Gastroesophageal sphincter (tissue), 4 donors: ENCODE results near the gene OPCML. TPM values are rescaled to one million over a fixed set of nuclear protein-coding genes. Genes with fewer than 3 reads are reported as not detected.

ENCODE experiments used
- ATAC-seq: fragments of 150-250 bp; one replicate; pipeline ENCODE4 v1.9.1; 2016; ENCODE audit warnings: mild to moderate bottlenecking, moderate library complexity
- H3K27ac ChIP-seq, 4 donors: fragments of 200-600 bp; sonication (generic) in 3 of 4; 1 replicate in 3 of 4; 2 replicates in 1 of 4; pipeline ENCODE4 v1.5.1; 2016 to 2019
- H3K27me3 ChIP-seq: fragments of 200-600 bp; sonication (generic); one replicate; pipeline ENCODE4 v1.5.1; 2019
- H3K36me3 ChIP-seq, 2 donors: fragments of 200-600 bp; sonication (generic); one replicate each; pipeline ENCODE4 v1.5.1; 2019; ENCODE audit warnings: control low read depth in 1 of 2
- H3K4me1 ChIP-seq, 3 donors: fragments of 200-600 bp; sonication (generic); 1 replicate in 2 of 3; 2 replicates in 1 of 3; pipeline ENCODE4 v1.5.1; 2016 to 2019; ENCODE audit warnings: control low read depth in 2 of 3
- H3K4me3 ChIP-seq, 2 donors: fragments of 200-600 bp; sonication (generic); one replicate each; pipeline ENCODE4 v1.5.1; 2019; ENCODE audit warnings: mild to moderate bottlenecking in 1 of 2, moderate library complexity in 1 of 2
- H3K9me3 ChIP-seq, 3 donors: fragments of 200-600 bp; sonication (generic); one replicate each; pipeline ENCODE4 v1.5.1; 2017 to 2019; ENCODE audit warnings: control low read depth in 2 of 3
- CTCF ChIP-seq, 4 experiments: fragments of 200-600 bp in 2 of 4; fragments of 450-650 bp in 2 of 4; sonication (generic) in 1 of 4; IDR thresholded peaks; one replicate each; pipeline ENCODE4 v1.5.1; 2017 to 2019; ENCODE audit warnings: antibody characterized with exemption in 4 of 4, mild to moderate bottlenecking in 2 of 4, moderate library complexity in 2 of 4
- EP300 ChIP-seq: sonication (generic); formaldehyde crosslinking; IDR thresholded peaks from one replicate; pipeline ENCODE4 v1.6.1; 2017; ENCODE audit warnings: antibody characterized with exemption, mild to moderate bottlenecking
- POLR2A ChIP-seq, 2 donors: fragments of 450-650 bp; IDR thresholded peaks; one replicate each; pipeline ENCODE4 v1.6.1; 2017; ENCODE audit warnings: antibody characterized with exemption in 2 of 2, mild to moderate bottlenecking in 2 of 2, moderate library complexity in 1 of 2
- POLR2AphosphoS5 ChIP-seq: sonication (generic); formaldehyde crosslinking; IDR thresholded peaks from one replicate; pipeline ENCODE4 v1.6.1; 2017; ENCODE audit warnings: antibody characterized with exemption
- WGBS, 2 donors: methylation state at CpG; one replicate each; pipeline ENCODE4 v1.1.5; 2018; ENCODE audit warnings: low coverage in 1 of 2; 5-methylcytosine and 5-hydroxymethylcytosine counted together
- total RNA-seq, 4 donors: library from RNA; depleted of rRNA; stranded (reverse); fragments of >200 nt; gene quantifications; one replicate each; pipeline ENCODE4 v1.1.0, GENCODE V29; 2016

Gene OPCML
- total RNA-seq, 4 donors from 2014 or later: 0.13 to 0.93 (median 0.33) TPM

GRCh38 chr11:133361689-133361994 lies 170.7 kb downstream of the OPCML start:
- no peak overlapping the region for H3K27ac ChIP-seq
- TF ChIP-seq POLR2AphosphoS5 (no peak), POLR2A (IDR thresholded peaks at IDR 0.05) (no peak), EP300 (no peak), CTCF (IDR thresholded peaks at IDR 0.05) (no peak)
- ATAC-seq: no peak
- no peaks in the 10 kb centered on the region for H3K27me3 ChIP-seq
- no peak overlapping the region for H3K4me3 ChIP-seq
- H3K9me3 ChIP-seq: no peaks in the 10 kb centered on the region
- no peaks in the 10 kb centered on the region for H3K4me1 ChIP-seq
- H3K36me3 ChIP-seq: no peaks in the 10 kb centered on the region
- no CpG with 5 or more reads among the region's 21 CpGs for WGBS, 2 donors

- Histone ChIP-seq H3K4me3 (no peak overlapping the region), H3K9me3 (no peaks in the 10 kb centered on the region), H3K36me3 (no peaks in the 10 kb centered on the region), H3K27me3 (no peaks in the 10 kb centered on the region), H3K4me1 (no peaks in the 10 kb centered on the region), H3K27ac (no peak overlapping the region)
- no peak for TF ChIP-seq POLR2A (IDR thresholded peaks at IDR 0.05)
- no peak for TF ChIP-seq CTCF (IDR thresholded peaks at IDR 0.05)
- TF ChIP-seq POLR2AphosphoS5: no peak
- TF ChIP-seq EP300: no peak
- no peak for ATAC-seq
- 76 to 91% methylated on average over 5 to 11 of the region's 54 CpGs for WGBS, 2 donors
Observed at GRCh38 chr11:133360860-133361688, 171.2 kb downstream of the OPCML start.

GRCh38 chr11:133355095-133355494 lies 177.2 kb downstream of the OPCML start:
- H3K27ac ChIP-seq: no peak overlapping the region
- no peaks in the 10 kb centered on the region for H3K9me3 ChIP-seq
- H3K36me3 ChIP-seq: no peaks in the 10 kb centered on the region
- no peak for TF ChIP-seq POLR2AphosphoS5
- no peak for TF ChIP-seq CTCF (IDR thresholded peaks at IDR 0.05)
- TF ChIP-seq POLR2A (IDR thresholded peaks at IDR 0.05): no peak
- TF ChIP-seq EP300: no peak
- H3K4me3 ChIP-seq: no peak overlapping the region
- ATAC-seq: no peak
- 53 to 64% methylated on average over 2 of the region's 2 CpGs for WGBS, 2 donors
- H3K27me3 ChIP-seq: no peaks in the 10 kb centered on the region
- no peaks in the 10 kb centered on the region for H3K4me1 ChIP-seq

GRCh38 chr11:133354069-133354468 lies 178.2 kb downstream of the OPCML start:
- H3K4me1 ChIP-seq: no peaks in the 10 kb centered on the region
- no peak overlapping the region for H3K27ac ChIP-seq
- no peaks in the 10 kb centered on the region for H3K9me3 ChIP-seq
- no peaks in the 10 kb centered on the region for H3K27me3 ChIP-seq
- no peak overlapping the region for H3K4me3 ChIP-seq
- WGBS, 2 donors: 72% methylated on average over 2 to 4 of the region's 4 CpGs
- no peaks in the 10 kb centered on the region for H3K36me3 ChIP-seq
- no peak for TF ChIP-seq POLR2A (IDR thresholded peaks at IDR 0.05)
- TF ChIP-seq EP300: no peak
- no peak for TF ChIP-seq CTCF (IDR thresholded peaks at IDR 0.05)
- no peak for TF ChIP-seq POLR2AphosphoS5
- no peak for ATAC-seq

GRCh38 chr11:133350045-133350444 lies 182.3 kb downstream of the OPCML start:
- no peaks in the 10 kb centered on the region for H3K9me3 ChIP-seq
- WGBS, 2 donors: 58 to 73% methylated on average over 2 to 3 of the region's 3 CpGs
- H3K4me1 ChIP-seq: no peaks in the 10 kb centered on the region
- no peak overlapping the region for H3K27ac ChIP-seq
- no peaks in the 10 kb centered on the region for H3K27me3 ChIP-seq
- no peak for TF ChIP-seq EP300
- TF ChIP-seq CTCF (IDR thresholded peaks at IDR 0.05): no peak
- ATAC-seq: no peak
- H3K4me3 ChIP-seq: no peak overlapping the region
- H3K36me3 ChIP-seq: no peaks in the 10 kb centered on the region
